Loucy (cell line): Measurements from ENCODE around the gene ACTR3C.

Experiments
- H2AFZ ChIP-seq: fragments of 200-600 bp; sonication (generic); 2 replicates; pipeline ENCODE4 v1.6.0; 2016; ENCODE audit warnings: antibody characterized with exemption, mild to moderate bottlenecking, low read length, moderate library complexity
- H3F3A ChIP-seq: fragments of 200-600 bp; 2 replicates; pipeline ENCODE4 v1.6.0; 2016; ENCODE audit warnings: antibody characterized with exemption, low read depth, mild to moderate bottlenecking
- H3K27me3 ChIP-seq: fragments of 200-600 bp; sonication (generic); 2 replicates; pipeline ENCODE4 v1.6.1; 2014; ENCODE audit warnings: low read length, mild to moderate bottlenecking; ENCODE audit not compliant: insufficient read depth, poor library complexity, severe bottlenecking
- H3K36me3 ChIP-seq: fragments of 200-600 bp; sonication (generic); 2 replicates; pipeline ENCODE4 v1.6.1; 2016; ENCODE audit warnings: low read length; ENCODE audit not compliant: insufficient read depth
- H3K4me1 ChIP-seq: fragments of 200-600 bp; sonication (generic); 2 replicates; pipeline ENCODE4 v1.5.1; 2014; ENCODE audit warnings: low read length, mild to moderate bottlenecking; ENCODE audit not compliant: insufficient read depth, poor library complexity, severe bottlenecking
- H3K4me2 ChIP-seq: fragments of 200-600 bp; sonication (generic); 2 replicates; pipeline ENCODE4 v1.6.0; 2014; ENCODE audit warnings: antibody characterized with exemption, low read length, low read depth, mild to moderate bottlenecking; ENCODE audit not compliant: poor library complexity, severe bottlenecking
- H3K4me3 ChIP-seq: fragments of 200-600 bp; sonication (generic); 2 replicates; pipeline ENCODE4 v1.5.1; 2014; ENCODE audit warnings: low read length, mild to moderate bottlenecking, mixed read lengths; ENCODE audit not compliant: poor library complexity, severe bottlenecking
- H3K79me2 ChIP-seq: fragments of 200-600 bp; sonication (generic); 2 replicates; pipeline ENCODE4 v1.6.1; 2014; ENCODE audit warnings: low read length; ENCODE audit not compliant: insufficient read depth
- H3K9ac ChIP-seq: fragments of 200-600 bp; sonication (generic); 2 replicates; pipeline ENCODE4 v1.6.0; 2014; ENCODE audit warnings: mild to moderate bottlenecking, low read depth, low read length, moderate library complexity; ENCODE audit not compliant: poor library complexity, severe bottlenecking
- H3K9me2 ChIP-seq: fragments of 200-600 bp; sonication (generic); replicated peaks from 2 replicates; pipeline ENCODE4 v1.6.1; 2016; ENCODE audit warnings: low read depth, low read length, mixed read lengths
- H3K9me3 ChIP-seq: fragments of 200-600 bp; sonication (generic); 2 replicates; pipeline ENCODE4 v1.6.1; 2014; ENCODE audit warnings: mild to moderate bottlenecking, antibody characterized with exemption, low read length, low read depth; ENCODE audit not compliant: insufficient read depth
- H4K20me1 ChIP-seq: fragments of 200-600 bp; sonication (generic); 2 replicates; pipeline ENCODE4 v1.6.0; 2014; ENCODE audit warnings: antibody characterized with exemption, low read length, mild to moderate bottlenecking; ENCODE audit not compliant: insufficient read depth, poor library complexity, severe bottlenecking
- CTCF ChIP-seq: fragments of 200-600 bp; sonication (generic); conservative IDR thresholded peaks from 2 replicates; pipeline ENCODE4 v1.5.1; 2014; ENCODE audit warnings: mild to moderate bottlenecking, antibody characterized with exemption, low read length
- EZH2phosphoT487 ChIP-seq: fragments of 200-600 bp; IDR thresholded peaks from 2 replicates; pipeline ENCODE4 v1.6.1; 2018; ENCODE audit warnings: antibody characterized with exemption, mild to moderate bottlenecking, moderate library complexity, borderline replicate concordance

The ACTR3C gene

DNA sequence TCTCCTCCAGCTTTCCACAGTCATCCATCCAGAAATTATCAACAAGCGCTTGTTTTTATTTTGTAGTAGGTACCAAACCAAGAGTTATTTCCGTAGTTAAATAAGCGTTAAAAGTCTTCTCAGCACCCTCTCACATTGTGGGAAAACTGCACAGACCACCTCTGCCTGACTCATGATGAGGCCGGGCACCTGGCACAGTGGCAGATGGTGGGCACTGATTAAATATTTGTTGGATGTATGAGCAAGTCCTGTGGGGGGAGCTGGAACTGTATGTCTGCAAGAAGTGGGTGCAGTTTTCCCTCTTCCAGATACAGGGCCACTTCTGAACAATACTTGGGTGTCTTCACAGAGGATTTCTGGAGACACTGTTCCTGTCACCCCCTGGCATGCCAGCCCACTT is 40.0 kb upstream of the ACTR3C start:
- H3K4me1 ChIP-seq, result peaks cover 60% of the 10 kb centered on the region
- no peaks in the 10 kb centered on the region for H3K36me3 ChIP-seq
- H3K79me2 ChIP-seq, result peaks cover 8% of the 10 kb centered on the region
- no peak for TF ChIP-seq CTCF
- no peak for TF ChIP-seq EZH2phosphoT487
- no peaks in the 10 kb centered on the region for H3K27me3 ChIP-seq
- H4K20me1 ChIP-seq, result no peaks in the 10 kb centered on the region
- H3K9me3 ChIP-seq, result no peaks in the 10 kb centered on the region
- H3F3A ChIP-seq, result peaks cover 8% of the 10 kb centered on the region; the same call in 1 of the 2 replicates
- H3K4me3 ChIP-seq, result peak overlapping the region; percentile 7
- H3K9me2 ChIP-seq, result no peaks in the 10 kb centered on the region
- H2AFZ ChIP-seq, result no peak overlapping the region
- H3K4me2 ChIP-seq, result peak overlapping the region; percentile 39
- peak overlapping the region; percentile 44 for H3K9ac ChIP-seq

DNA sequence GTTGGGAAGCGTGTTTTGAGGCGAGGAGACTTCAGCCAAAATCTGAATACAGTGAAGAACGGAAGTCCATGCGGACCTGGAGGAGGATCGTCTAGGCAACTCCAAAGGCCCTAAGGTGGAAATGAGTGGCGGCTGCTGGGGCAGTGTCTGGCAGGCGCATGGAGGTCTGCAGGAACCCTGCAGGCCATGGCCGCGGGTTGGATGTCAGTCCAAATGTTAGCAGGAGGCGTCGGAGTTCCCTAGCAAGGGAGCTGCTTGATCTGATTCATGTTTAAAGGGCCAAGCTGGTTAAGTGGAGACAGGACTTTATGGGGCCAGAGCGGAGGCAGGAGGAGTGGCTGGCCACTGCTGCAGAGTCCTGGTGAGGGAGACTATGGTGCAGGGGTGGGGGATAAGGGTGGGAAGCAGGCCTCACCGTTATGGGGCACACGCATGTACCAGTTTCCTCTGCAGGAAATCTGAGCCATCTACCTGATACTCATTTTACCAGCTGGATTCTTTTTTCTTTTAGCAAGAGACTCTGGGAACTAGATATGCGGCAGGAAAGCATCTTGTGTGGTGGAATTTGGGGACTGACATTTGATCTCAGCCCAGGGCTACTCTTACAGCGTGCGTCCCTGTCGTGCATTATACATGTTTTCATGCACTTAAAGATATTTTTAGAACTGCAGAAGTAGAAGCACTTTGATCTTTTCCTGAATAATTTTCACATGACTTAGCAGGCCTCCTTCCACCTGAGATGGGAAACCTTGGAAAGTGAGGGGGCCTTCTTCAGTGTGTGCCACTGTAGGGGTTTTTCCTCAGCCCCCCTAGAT is 38.7 kb upstream of the ACTR3C start:
- H4K20me1 ChIP-seq, result no peaks in the 10 kb centered on the region
- H3K27me3 ChIP-seq, result no peaks in the 10 kb centered on the region
- H3K36me3 ChIP-seq, result no peaks in the 10 kb centered on the region
- no peak overlapping the region for H2AFZ ChIP-seq
- TF ChIP-seq CTCF (no peak), EZH2phosphoT487 (no peak)
- no peaks in the 10 kb centered on the region for H3K9me2 ChIP-seq
- H3K9me3 ChIP-seq, result no peaks in the 10 kb centered on the region
- H3K4me1 ChIP-seq, result peaks cover 60% of the 10 kb centered on the region
- peaks cover 5% of the 10 kb centered on the region; the same call in 1 of the 2 replicates for H3F3A ChIP-seq
- H3K4me2 ChIP-seq, result peak overlapping the region; percentile 26
- H3K79me2 ChIP-seq, result peaks cover 2% of the 10 kb centered on the region; the same call in 1 of the 2 replicates
- H3K4me3 ChIP-seq, result no peak overlapping the region
- no peak overlapping the region for H3K9ac ChIP-seq

DNA sequence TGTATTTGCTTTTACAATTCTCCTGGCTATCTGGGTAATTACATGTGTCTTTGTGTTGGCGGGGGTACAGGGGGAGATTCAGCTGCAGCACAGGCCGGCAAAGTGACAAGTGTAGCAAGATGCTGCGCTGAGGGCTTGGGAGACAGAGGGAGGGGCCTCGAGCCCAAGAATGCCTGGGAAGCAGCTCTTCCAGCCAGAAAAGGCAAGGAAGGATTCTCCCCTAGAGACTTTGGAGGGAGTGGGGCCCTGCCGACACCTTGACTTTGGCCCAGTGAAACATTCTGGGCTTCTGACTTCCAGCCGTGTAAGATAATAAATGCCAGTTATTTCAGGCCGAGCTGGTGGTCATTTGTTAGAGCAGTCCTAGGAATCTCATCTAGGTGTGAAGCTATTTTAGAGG is 38.1 kb upstream of the ACTR3C start:
- no peak overlapping the region for H3K9ac ChIP-seq
- TF ChIP-seq CTCF (no peak), EZH2phosphoT487 (no peak)
- H3K9me3 ChIP-seq, result no peaks in the 10 kb centered on the region
- no peak overlapping the region for H3K4me3 ChIP-seq
- H3K79me2 ChIP-seq, result no peaks in the 10 kb centered on the region
- H3K4me1 ChIP-seq, result peaks cover 61% of the 10 kb centered on the region
- no peaks in the 10 kb centered on the region for H3K36me3 ChIP-seq
- H3F3A ChIP-seq, result peaks cover 5% of the 10 kb centered on the region; the same call in 1 of the 2 replicates
- no peak overlapping the region for H2AFZ ChIP-seq
- no peaks in the 10 kb centered on the region for H4K20me1 ChIP-seq
- H3K4me2 ChIP-seq, result no peak overlapping the region
- no peaks in the 10 kb centered on the region for H3K27me3 ChIP-seq
- H3K9me2 ChIP-seq, result no peaks in the 10 kb centered on the region
